ENCODE measurements around the gene RPL18.

DNA sequence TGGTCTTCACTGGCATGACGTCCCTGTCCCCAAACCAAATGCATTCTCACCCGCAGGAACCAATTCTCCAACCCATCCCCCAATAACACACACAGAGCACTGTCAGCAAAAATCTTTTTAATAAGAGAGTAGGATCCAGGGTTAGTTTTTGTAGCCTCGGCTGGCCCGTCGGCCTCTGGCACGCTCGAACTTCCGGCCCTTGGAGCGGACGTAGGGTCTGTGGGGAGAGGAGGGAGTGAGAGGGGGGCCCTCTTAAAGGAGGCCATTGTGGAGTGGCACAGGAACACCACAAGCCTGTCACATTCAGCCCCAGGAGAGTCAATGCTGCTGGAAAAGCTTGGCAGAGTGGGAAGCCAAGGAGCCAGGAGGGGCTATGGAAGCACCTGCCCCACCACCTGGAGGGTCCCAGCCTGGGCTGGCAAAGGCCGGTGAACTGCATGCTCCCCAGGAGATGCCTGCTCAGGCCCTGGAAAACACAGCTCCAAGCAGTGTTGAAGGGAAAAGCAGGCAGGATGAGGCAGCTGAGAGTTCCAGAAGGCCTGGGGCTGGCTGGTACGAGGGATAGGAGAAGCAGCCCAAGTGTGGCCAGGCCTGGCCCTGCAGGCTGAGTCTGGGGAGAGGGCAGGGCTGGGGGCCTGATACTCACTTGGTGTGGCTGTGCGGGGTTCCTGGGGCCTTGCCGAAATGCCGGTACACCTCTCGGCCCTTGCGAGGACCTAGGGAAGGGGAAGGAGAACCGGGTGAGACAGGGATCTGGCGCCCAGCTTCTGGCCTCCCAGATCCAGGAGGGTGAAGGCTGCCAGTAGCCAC, 3.5 kb downstream of the RPL18 start:
- TF ChIP-seq, protein P1, sequence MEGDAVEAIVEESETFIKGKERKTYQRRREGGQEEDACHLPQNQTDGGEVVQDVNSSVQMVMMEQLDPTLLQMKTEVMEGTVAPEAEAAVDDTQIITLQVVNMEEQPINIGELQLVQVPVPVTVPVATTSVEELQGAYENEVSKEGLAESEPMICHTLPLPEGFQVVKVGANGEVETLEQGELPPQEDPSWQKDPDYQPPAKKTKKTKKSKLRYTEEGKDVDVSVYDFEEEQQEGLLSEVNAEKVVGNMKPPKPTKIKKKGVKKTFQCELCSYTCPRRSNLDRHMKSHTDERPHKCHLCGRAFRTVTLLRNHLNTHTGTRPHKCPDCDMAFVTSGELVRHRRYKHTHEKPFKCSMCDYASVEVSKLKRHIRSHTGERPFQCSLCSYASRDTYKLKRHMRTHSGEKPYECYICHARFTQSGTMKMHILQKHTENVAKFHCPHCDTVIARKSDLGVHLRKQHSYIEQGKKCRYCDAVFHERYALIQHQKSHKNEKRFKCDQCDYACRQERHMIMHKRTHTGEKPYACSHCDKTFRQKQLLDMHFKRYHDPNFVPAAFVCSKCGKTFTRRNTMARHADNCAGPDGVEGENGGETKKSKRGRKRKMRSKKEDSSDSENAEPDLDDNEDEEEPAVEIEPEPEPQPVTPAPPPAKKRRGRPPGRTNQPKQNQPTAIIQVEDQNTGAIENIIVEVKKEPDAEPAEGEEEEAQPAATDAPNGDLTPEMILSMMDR (conservative IDR thresholded peaks at IDR 0.05 in 1 of 2, IDR thresholded peaks at IDR 0.05 in 1 of 2; ENCODE audit: low read depth in 1 of 2, low read length in 2 of 2), result no peak
- no peak for TF ChIP-seq EZH2 (IDR thresholded peaks at IDR 0.05; ENCODE audit: low read length, missing control alignments)

Measured in fibroblast of lung (primary cell).